ENCODE measurements around the gene TMEM150A.
"Not testable (repeated sequence)": the region's sequence is repeated elsewhere in the genome, so short reads cannot be mapped to it uniquely, and the experiment has no call there.

The TMEM150A gene

DNA sequence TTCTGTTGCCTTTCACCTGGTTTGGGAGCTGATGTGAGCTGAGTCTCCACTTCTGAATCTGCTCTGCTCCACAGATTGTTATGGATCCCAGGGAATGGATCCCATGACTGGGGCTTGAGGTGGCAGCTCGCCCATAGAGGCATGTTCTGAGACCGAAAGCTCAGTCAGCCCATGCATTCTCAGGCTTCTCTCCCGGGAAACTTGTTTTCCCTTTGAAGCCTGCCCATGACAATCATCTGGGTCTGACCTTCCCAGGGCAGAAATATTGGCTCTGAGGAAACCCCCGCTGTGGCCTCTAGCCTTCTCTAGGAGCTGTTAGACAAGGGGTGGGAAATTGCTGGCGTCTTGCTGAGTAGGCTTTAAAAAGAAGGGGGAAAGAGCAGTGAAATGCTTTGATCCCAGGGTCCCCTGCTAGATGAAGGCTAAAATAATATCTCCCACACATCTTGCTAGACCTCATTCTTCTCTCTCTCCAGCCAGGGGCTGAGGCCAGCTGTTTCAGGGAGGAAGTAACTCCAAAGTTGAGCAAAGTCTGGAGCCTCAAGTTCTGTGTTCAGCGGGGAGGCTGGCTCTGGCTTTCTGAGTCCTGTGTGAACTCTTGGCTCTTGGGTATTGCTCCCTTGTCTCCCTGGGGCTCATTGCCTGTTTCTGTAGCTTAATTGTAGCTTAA is 23.1 kb downstream of the TMEM150A start:
- no peak for DNase-seq (ENCODE audit: low read depth, low spot score)
- H3K4me3 ChIP-seq (ENCODE audit: low read length): no peak overlapping the region

- DNase-seq (ENCODE audit: low read depth, low spot score): no peak
- no peak overlapping the region for H3K4me3 ChIP-seq (ENCODE audit: low read length)
Measured at GRCh38 chr2:85578243-85579180, 24.0 kb downstream of the TMEM150A start.

- H3K4me3 ChIP-seq (ENCODE audit: low read length): no peak within 1 kb of the TSS
Measured at GRCh38 chr2:85577386-85578242, 24.9 kb downstream of the TMEM150A start, which contains the start of gene VAMP8. TSS of gene VAMP8 (plus strand) at chr2:85577586. CDS start at chr2:85577647, 61 bp downstream.

GRCh38 chr2:85577063-85577385 is 25.5 kb downstream of the TMEM150A start:
- no peak overlapping the region for H3K4me3 ChIP-seq (ENCODE audit: low read length)
- DNase-seq (ENCODE audit: low read depth, low spot score): no peak

More at GRCh38 chr2:85577386-85578242, 24.9 kb downstream of the TMEM150A start, which contains the start of gene VAMP8:
- no peak for DNase-seq (ENCODE audit: low read depth, low spot score)

DNA sequence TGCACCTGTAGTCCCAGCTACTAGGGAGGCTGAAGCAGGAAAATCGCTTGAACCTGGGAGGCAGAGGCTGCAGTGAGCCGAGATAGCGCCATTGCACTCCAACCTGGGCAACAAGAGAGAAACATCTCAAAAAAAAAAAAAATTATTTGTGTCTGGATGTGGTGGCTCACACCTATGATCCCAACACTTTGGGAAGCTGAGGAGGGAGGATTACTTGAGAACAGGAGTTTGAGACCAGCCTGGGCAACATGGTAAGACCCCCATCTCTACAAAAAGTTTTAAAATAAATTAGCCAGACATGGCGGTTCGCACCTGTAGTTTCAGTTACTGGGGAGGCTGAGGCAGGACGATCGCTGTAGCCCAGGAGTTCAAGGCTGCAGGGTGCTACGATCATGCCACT is 26.8 kb downstream of the TMEM150A start:
- no peak overlapping the region for H3K4me3 ChIP-seq (ENCODE audit: low read length)
- no peak for DNase-seq (ENCODE audit: low read depth, low spot score)

- DNase-seq (ENCODE audit: low read depth, low spot score): no peak
- H3K4me3 ChIP-seq (ENCODE audit: low read length): no peak overlapping the region
Measured at GRCh38 chr2:85566265-85566664, 36.2 kb downstream of the TMEM150A start.

DNA sequence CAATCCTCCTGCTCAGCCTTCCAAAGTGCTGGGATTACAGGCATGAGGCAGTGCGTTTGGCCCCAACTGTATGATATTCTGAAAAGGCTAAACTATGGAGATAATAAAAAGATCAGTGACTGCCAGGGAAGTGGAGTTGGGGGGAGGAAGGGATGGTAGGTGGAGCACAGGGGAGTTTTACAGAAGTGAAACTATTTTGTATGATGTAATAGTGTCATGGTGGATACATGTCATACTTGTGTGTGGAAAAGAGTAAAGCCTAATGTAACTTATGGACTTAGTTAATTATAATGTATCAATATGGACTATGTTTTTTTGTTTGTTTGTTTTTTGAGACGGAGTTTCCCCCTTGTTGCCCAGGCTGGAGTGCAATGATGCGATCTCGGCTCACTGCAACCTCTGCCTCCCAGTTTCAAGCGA is 38.3 kb downstream of the TMEM150A start:
- no peak for DNase-seq (ENCODE audit: low read depth, low spot score)

DNA sequence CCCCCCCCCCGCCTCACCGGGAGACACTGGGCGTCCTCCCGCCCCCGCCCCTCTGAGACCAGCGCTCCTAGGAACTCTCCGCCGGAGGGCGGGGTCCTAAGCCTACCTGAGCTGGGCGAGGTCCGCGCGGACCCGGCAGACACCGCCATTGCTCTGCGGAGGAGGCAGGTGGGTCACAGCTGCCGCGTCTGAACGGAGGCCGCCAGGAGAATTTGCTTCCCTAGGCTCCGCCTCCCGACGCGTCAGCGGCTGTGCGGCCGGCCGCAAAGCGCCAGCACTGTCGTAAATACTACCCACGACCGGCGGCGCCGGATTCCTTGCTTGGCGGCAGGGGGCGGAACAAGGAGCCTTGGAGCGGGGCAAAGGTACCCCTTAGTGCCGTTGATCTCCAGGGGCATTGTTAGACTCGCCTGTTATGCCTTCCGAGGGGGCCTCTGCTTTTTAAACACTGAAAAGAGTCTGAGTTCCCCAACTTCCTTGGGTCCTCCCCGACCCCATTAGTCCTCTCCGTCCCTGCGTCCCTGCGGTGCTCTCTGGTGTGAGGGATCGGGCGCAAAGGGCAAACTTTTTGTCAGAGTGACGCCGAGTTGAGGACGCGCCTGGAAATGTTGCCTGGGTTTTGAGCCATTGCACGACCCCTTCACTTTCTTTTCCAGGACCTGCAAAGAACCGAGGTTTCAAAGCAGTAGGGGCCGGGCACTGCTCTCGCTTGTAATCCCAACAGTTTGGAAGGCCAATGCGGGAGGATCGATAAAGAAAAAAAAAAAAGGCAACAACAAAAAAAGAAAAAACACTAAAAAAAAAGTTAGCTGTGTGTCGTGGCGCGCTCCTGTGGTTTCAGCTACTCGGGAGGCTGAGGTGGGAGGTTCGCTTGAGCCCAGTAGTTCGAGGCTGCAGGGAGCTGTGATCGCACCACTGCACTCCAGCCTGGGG is 41.0 kb downstream of the TMEM150A start, which contains the start of gene GGCX:
Gene GGCX, minus strand, starts transcription at position 214 of the 933 bp plus-strand sequence. Its CDS starts 65 bp downstream, at position 149.
- peak; percentile 93 for DNase-seq (ENCODE audit: low read depth, low spot score)
- H3K4me3 ChIP-seq (ENCODE audit: low read length): peak within 1 kb of the TSS; percentile 66

More for the DNA sequence above, 38.3 kb downstream of the TMEM150A start:
- no peak overlapping the region for H3K4me3 ChIP-seq (ENCODE audit: low read length)

GRCh38 chr2:85560812-85561279 is 41.7 kb downstream of the TMEM150A start:
- no peak for DNase-seq (ENCODE audit: low read depth, low spot score)

DNA sequence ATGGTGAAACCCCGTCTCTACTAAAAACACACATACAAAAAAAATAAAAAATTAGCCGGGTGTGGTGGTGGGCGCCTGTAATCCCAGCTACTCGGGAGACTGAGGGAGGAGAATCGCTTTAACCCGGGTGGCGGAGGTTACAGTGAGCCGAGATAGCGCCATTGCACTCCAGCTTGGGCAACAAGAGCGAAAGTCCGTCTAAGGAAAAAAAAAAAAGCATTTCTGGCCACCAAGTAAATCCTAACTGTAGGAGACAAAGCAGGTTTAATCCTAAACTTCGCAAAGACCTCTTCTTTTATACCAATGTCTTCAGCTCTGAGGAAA is 42.1 kb downstream of the TMEM150A start:
- peak overlapping the region; percentile 66 for H3K4me3 ChIP-seq (ENCODE audit: low read length)
- DNase-seq (ENCODE audit: low read depth, low spot score): not testable (repeated sequence)

More at GRCh38 chr2:85560812-85561279, 41.7 kb downstream of the TMEM150A start:
- peak overlapping the region; percentile 66 for H3K4me3 ChIP-seq (ENCODE audit: low read length)

DNA sequence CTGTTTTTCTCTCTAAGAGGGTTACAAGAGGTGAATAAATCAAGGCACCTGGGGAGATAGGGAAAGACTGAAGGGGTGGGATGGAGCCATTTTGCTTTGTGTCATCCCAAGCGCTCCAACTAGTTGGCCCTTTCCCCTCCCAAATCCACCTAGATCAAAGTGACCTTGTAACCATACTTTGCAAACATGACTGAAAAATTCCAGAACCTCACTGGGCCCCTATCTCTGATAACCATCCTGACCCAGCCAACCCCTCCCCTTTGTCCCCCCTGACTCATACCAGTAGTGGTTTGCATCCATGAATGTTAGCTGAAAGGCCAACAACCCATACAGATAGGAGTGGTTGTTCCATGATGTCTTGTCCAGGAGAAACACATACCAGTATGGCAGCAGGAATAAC is 44.3 kb downstream of the TMEM150A start:
- H3K4me3 ChIP-seq (ENCODE audit: low read length): no peak overlapping the region
- no peak for DNase-seq (ENCODE audit: low read depth, low spot score)

DNA sequence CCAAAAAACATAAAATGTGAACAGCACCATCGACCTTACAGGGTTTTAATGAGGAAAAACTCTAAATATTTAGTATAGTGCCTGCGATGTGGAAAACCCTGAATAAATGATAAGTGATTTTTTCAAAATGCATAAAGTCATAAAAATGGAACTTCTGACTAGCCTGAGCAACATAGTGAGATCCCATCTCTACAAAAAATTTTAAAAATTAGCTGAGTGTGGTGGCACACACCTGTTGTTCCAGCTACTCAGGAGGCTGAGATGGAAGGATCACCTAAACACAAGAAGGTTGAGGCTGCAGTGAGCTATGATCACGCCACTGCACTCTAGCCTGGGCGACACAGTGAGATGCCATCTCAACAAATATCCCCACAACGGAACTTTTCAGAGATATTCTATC is 45.4 kb downstream of the TMEM150A start:
- H3K4me3 ChIP-seq (ENCODE audit: low read length): no peak overlapping the region
- DNase-seq (ENCODE audit: low read depth, low spot score): no peak

GRCh38 chr2:85554980-85555612 is 47.4 kb downstream of the TMEM150A start:
- H3K4me3 ChIP-seq (ENCODE audit: low read length): no peak overlapping the region
- DNase-seq (ENCODE audit: low read depth, low spot score): no peak

DNA sequence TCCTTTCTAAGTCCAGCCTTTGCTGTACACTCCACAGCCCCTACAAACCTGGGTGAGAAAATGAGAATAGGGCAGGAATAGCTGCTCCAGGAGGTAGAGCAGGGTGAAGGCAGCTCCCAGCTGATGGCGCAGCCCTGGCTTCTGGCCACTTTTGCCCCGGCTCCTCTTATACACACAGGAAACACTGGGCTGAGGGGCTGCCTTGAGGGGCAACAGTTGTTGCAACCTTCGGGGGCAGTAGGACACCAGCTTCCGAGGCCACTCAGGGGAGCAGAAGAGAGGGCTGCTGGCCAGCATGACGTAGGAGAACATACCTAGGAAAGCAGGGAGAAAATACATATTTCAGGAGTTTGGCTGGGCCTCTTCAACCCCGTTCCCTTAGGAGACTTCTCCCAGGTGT is 49.3 kb downstream of the TMEM150A start:
- no peak overlapping the region for H3K4me3 ChIP-seq (ENCODE audit: low read length)
- no peak for DNase-seq (ENCODE audit: low read depth, low spot score)

- no peak overlapping the region for H3K4me3 ChIP-seq (ENCODE audit: low read length)
- DNase-seq (ENCODE audit: low read depth, low spot score): peak; percentile 85
Measured at GRCh38 chr2:85551698-85552678, 50.5 kb downstream of the TMEM150A start.

DNA sequence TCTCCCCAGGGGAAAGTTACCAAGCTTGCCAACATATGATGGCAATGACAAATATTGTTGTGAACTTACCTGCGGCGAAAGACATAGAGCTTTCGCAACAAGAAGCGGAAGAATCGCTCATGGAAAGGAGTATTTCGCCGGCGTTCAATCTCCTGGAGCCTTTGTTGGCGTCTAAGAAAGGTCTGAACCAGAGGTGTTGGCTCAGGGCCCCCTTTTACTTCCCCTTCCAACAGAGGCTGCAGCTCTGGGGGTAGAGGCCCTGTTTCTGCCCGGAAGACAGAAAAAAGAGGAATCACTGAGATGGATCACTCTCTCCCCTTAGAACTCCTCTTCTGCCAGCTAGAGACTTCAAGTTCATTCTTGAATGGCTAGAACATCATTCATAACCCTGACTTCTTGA is 52.0 kb downstream of the TMEM150A start:
- H3K4me3 ChIP-seq (ENCODE audit: low read length): no peak overlapping the region
- DNase-seq (ENCODE audit: low read depth, low spot score): no peak

DNA sequence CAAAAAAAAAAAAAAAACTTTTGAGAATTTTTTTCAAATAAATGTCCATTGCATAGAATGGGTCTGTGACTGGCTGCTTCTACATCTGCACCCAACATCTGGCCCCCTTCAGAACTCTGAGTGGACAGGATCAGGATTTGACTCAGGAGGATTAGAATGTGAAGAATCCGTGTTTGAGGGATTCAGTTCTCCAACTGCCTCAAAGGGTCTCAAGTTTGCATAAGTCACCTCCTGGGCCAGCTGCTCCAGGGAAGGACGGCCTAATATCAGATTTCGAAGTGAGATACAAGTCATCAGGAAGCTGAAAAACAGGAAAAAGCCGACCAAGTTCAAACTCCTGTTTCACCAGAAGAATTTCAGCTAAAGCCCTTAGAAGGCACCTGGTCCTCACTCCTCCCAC is 52.7 kb downstream of the TMEM150A start:
- no peak for DNase-seq (ENCODE audit: low read depth, low spot score)
- no peak overlapping the region for H3K4me3 ChIP-seq (ENCODE audit: low read length)

Data from Jurkat, Clone E6-1 (cell line).